ENCODE data around the gene MMP13. TPM values are rescaled to one million over a fixed set of nuclear protein-coding genes. Genes with fewer than 3 reads are reported as not detected.

Gene MMP13
- total and polyA plus RNA-seq, 2 donors (not counting 3 experiments of a cell fraction or from before 2014, with no cell fraction given), result not detected

- intact Hi-C loops (cut with micrococcal nuclease) (no loop called here), dilution Hi-C loops (cut with MboI; ENCODE audit: extremely low pct_ligation_motif_present, low sequenced_read_pairs) (no loop called here)
- no peak overlapping the region for H3K9ac ChIP-seq (replicated peaks; ENCODE audit: extremely low read depth, insufficient read depth, low read length)
- H2AFZ ChIP-seq (ENCODE audit: low read depth, low read length), result no peak overlapping the region
- no peak overlapping the region for H3K4me3 ChIP-seq (replicated peaks in 1 of 3; ENCODE audit: insufficient read depth in 1 of 3, low read depth in 1 of 3, low read length in 3 of 3)
- no peak for TF ChIP-seq POLR2A (IDR thresholded peaks at IDR 0.05; ENCODE audit: low read depth, low read length)
- no peak for TF ChIP-seq FOS (IDR thresholded peaks at IDR 0.05; ENCODE audit: borderline replicate concordance, insufficient read depth, low read length)
- no peak for TF ChIP-seq POLR2AphosphoS5 (IDR thresholded peaks at IDR 0.05; ENCODE audit: insufficient read depth, low read depth, low read length)
- TF ChIP-seq CTCF (IDR thresholded peaks at IDR 0.05; ENCODE audit: extremely low read depth in 1 of 2, insufficient read depth in 1 of 2, low read depth in 1 of 2, low read length in 2 of 2), result no peak
- TF ChIP-seq GATA2 (IDR thresholded peaks at IDR 0.05; ENCODE audit: insufficient read depth, insufficient read length, low read depth, low read length), result no peak
- TF ChIP-seq JUN (IDR thresholded peaks at IDR 0.05; ENCODE audit: borderline replicate concordance, insufficient read depth, insufficient read length, low read depth), result no peak
- no peak for TF ChIP-seq MAX (IDR thresholded peaks at IDR 0.05; ENCODE audit: insufficient read depth, insufficient read length)
- TF ChIP-seq EZH2 (IDR thresholded peaks at IDR 0.05; ENCODE audit: borderline replicate concordance, low read depth, low read length, severe bottlenecking), result no peak
- TF ChIP-seq MYC (IDR thresholded peaks at IDR 0.05; ENCODE audit: low read depth, low read length), result no peak
- H4K20me1 ChIP-seq (replicated peaks; ENCODE audit: control insufficient read depth, extremely low read depth, insufficient read depth, low read length), result no peaks in the 10 kb centered on the region
- CTCF ChIA-PET, result interaction anchor here (0.8 to 5.2 kb wide), 4 partner anchors 9 to 19 kb away, joined by 3 to 31 read pairs (median 5); no protein-coding TSS in a partner anchor
- H3K27me3 ChIP-seq (ENCODE audit: control insufficient read depth in 2 of 2, insufficient read depth in 2 of 2, low read length in 2 of 2), result peaks cover 2 to 5% of the 10 kb centered on the region in 2 experiments
- H3K79me2 ChIP-seq (ENCODE audit: control insufficient read depth, insufficient read depth, low read length), result no peaks in the 10 kb centered on the region
- H3K4me2 ChIP-seq (ENCODE audit: insufficient read depth, low read length), result no peak overlapping the region
- POLR2A ChIA-PET, result no interaction called here
- no peaks in the 10 kb centered on the region for H3K4me1 ChIP-seq (ENCODE audit: control insufficient read depth, extremely low read depth, insufficient read depth, low read length)
- FAIRE-seq (no peak), DNase-seq (ENCODE audit: low read depth, low spot score) (no peak)
- H3K9me1 ChIP-seq (replicated peaks; ENCODE audit: control insufficient read depth, extremely low read depth, insufficient read depth, low read length), result no peaks in the 10 kb centered on the region
- H3K36me3 ChIP-seq (ENCODE audit: control insufficient read depth in 2 of 2, extremely low read depth in 1 of 2, insufficient read depth in 2 of 2, low read length in 2 of 2), result no peaks in the 10 kb centered on the region
- no peak overlapping the region for H3K27ac ChIP-seq (ENCODE audit: insufficient read depth, low read depth, low read length)
- no peaks in the 10 kb centered on the region for H3K9me3 ChIP-seq (replicated peaks; ENCODE audit: control insufficient read depth, insufficient read depth, low read length)
- BruUV-seq (replicated peaks), result no TSS peak
Observed at GRCh38 chr11:102926961-102927623, 28.4 kb downstream of the MMP13 start.

Data from endothelial cell of umbilical vein (primary cell).